Measurements from ENCODE around the gene SMC6. TPM values are rescaled to one million over a fixed set of nuclear protein-coding genes. Genes with fewer than 3 reads are reported as not detected.

The SMC6 gene
- total RNA-seq, 5 donors from 2014 or later (not counting 1 experiment from before 2014, with no cell fraction given), result 14.1 to 22.8 (median 18.1) TPM

- no peaks in the 10 kb centered on the region for H3K9me3 ChIP-seq
- ATAC-seq (replicated peaks in 1 of 4) (no peak), DNase-seq (no peak)
- H3K27ac ChIP-seq (ENCODE audit: low read length), result no peak overlapping the region
- WGBS (ENCODE audit: insufficient coverage), result 40% methylated on average over 1 of the region's 1 CpG
- CTCF ChIA-PET, result no interaction called here
- Mint-ChIP-seq H3K4me1 (no peaks in the 10 kb centered on the region), H3K27me3 (peaks cover 28 to 32% of the 10 kb centered on the region in 2 donors), H3K4me3 (no peak overlapping the region), H3K9me3 (no peaks in the 10 kb centered on the region), H3K36me3 (no peaks in the 10 kb centered on the region), H3K27ac (no peak overlapping the region)
- POLR2A ChIA-PET, result no interaction called here
- peaks cover 0 to 7% of the 10 kb centered on the region in 2 experiments for H3K27me3 ChIP-seq (replicated peaks in 1 of 2; ENCODE audit: control insufficient read depth in 2 of 2, extremely low read depth in 1 of 2, insufficient read depth in 2 of 2, low read length in 1 of 2)
- H3K36me3 ChIP-seq (ENCODE audit: control insufficient read depth in 2 of 2, extremely low read depth in 1 of 2, insufficient read depth in 1 of 2, low read length in 1 of 2), result no peaks in the 10 kb centered on the region
- H3K4me3 ChIP-seq (ENCODE audit: control insufficient read depth in 1 of 2, extremely low read depth in 1 of 2, low read length in 1 of 2), result no peak overlapping the region
- H3K4me1 ChIP-seq (ENCODE audit: control insufficient read depth in 1 of 2, extremely low read depth in 1 of 2, insufficient read depth in 2 of 2, low read length in 2 of 2), result no peaks in the 10 kb centered on the region
Observed at GRCh38 chr2:17790536-17790935, 36.9 kb upstream of the SMC6 start.

DNA sequence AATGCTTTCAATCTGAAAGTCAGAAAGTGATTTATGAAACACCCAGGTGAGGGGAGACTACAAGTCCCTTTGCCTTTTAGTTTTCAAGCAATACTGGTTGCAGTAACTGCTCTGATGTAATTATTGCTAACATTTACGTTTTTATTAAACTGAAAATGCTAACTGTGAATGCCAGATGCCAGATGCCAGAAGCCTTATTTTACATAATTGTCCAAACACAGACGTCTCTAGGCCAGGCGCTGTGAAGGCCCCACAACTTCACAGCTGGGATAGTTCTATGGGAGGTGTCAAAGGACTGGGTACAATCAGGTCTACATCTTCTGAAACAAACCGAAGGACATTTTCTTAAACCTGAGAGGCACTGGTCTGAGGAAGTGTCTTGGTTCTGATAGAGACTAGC lies 35.2 kb upstream of the SMC6 start:
- Mint-ChIP-seq H3K36me3 (no peaks in the 10 kb centered on the region), H3K27me3 (peaks cover 22 to 28% of the 10 kb centered on the region in 2 donors), H3K4me3 (no peak overlapping the region), H3K27ac (no peak overlapping the region), H3K4me1 (no peaks in the 10 kb centered on the region), H3K9me3 (no peaks in the 10 kb centered on the region)
- Histone ChIP-seq H3K9me3 (no peaks in the 10 kb centered on the region), H3K4me3 (ENCODE audit: control insufficient read depth in 1 of 2, extremely low read depth in 1 of 2, low read length in 1 of 2) (no peak overlapping the region), H3K36me3 (ENCODE audit: control insufficient read depth in 2 of 2, extremely low read depth in 1 of 2, insufficient read depth in 1 of 2, low read length in 1 of 2) (no peaks in the 10 kb centered on the region), H3K27ac (ENCODE audit: low read length) (no peak overlapping the region), H3K4me1 (ENCODE audit: control insufficient read depth in 1 of 2, extremely low read depth in 1 of 2, insufficient read depth in 2 of 2, low read length in 2 of 2) (no peaks in the 10 kb centered on the region), H3K27me3 (replicated peaks in 1 of 2; ENCODE audit: control insufficient read depth in 2 of 2, extremely low read depth in 1 of 2, insufficient read depth in 2 of 2, low read length in 1 of 2) (peaks cover 0 to 7% of the 10 kb centered on the region in 2 experiments)
- 100% methylated on average over 1 of the region's 4 CpGs for WGBS (ENCODE audit: insufficient coverage)
- DNase-seq (no peak), ATAC-seq (replicated peaks in 1 of 4) (no peak)
- ChIA-PET CTCF (no interaction called here), POLR2A (no interaction called here)

- DNase-seq, result no peak
- WGBS (ENCODE audit: insufficient coverage), result 94% methylated on average over 2 of the region's 3 CpGs
- POLR2A ChIA-PET, result no interaction called here
Observed at GRCh38 chr2:17786727-17787126, 33.1 kb upstream of the SMC6 start.

GRCh38 chr2:17781482-17781881 lies 27.9 kb upstream of the SMC6 start:
- Mint-ChIP-seq H3K36me3 (peaks cover 21% of the 10 kb centered on the region), H3K9me3 (peaks cover 0 to 3% (median 3%) of the 10 kb centered on the region in 3 donors), H3K27ac (no peak overlapping the region), H3K4me3 (no peak overlapping the region), H3K27me3 (no peaks in the 10 kb centered on the region), H3K4me1 (no peaks in the 10 kb centered on the region)
- no peak for DNase-seq
- no peak overlapping the region for H3K27ac ChIP-seq (ENCODE audit: low read length)
- H3K4me3 ChIP-seq (ENCODE audit: control insufficient read depth in 1 of 2, extremely low read depth in 1 of 2, low read length in 1 of 2), result no peak overlapping the region
- no peak for ATAC-seq (replicated peaks in 1 of 4)
- no peaks in the 10 kb centered on the region for H3K27me3 ChIP-seq (replicated peaks in 1 of 2; ENCODE audit: control insufficient read depth in 2 of 2, extremely low read depth in 1 of 2, insufficient read depth in 2 of 2, low read length in 1 of 2)
- WGBS (ENCODE audit: insufficient coverage), result no CpG with 5 or more reads among the region's 1 CpG
- POLR2A ChIA-PET, result no interaction called here
- H3K4me1 ChIP-seq (ENCODE audit: control insufficient read depth in 1 of 2, extremely low read depth in 1 of 2, insufficient read depth in 2 of 2, low read length in 2 of 2), result no peaks in the 10 kb centered on the region
- CTCF ChIA-PET, result no interaction called here
- no peaks in the 10 kb centered on the region for H3K9me3 ChIP-seq
- H3K36me3 ChIP-seq (ENCODE audit: control insufficient read depth in 2 of 2, extremely low read depth in 1 of 2, insufficient read depth in 1 of 2, low read length in 1 of 2), result peaks cover 0 to 7% of the 10 kb centered on the region in 2 donors

More at GRCh38 chr2:17786727-17787126, 33.1 kb upstream of the SMC6 start:
- Mint-ChIP-seq H3K27me3 (peaks cover 11 to 13% of the 10 kb centered on the region in 2 donors), H3K4me3 (no peak overlapping the region), H3K9me3 (peaks cover 0 to 3% (median 3%) of the 10 kb centered on the region in 3 donors), H3K4me1 (no peaks in the 10 kb centered on the region), H3K27ac (no peak overlapping the region), H3K36me3 (peaks cover 12% of the 10 kb centered on the region)
- Histone ChIP-seq H3K4me3 (ENCODE audit: control insufficient read depth in 1 of 2, extremely low read depth in 1 of 2, low read length in 1 of 2) (no peak overlapping the region), H3K27ac (ENCODE audit: low read length) (no peak overlapping the region), H3K36me3 (ENCODE audit: control insufficient read depth in 2 of 2, extremely low read depth in 1 of 2, insufficient read depth in 1 of 2, low read length in 1 of 2) (no peaks in the 10 kb centered on the region), H3K9me3 (no peaks in the 10 kb centered on the region), H3K4me1 (ENCODE audit: control insufficient read depth in 1 of 2, extremely low read depth in 1 of 2, insufficient read depth in 2 of 2, low read length in 2 of 2) (no peaks in the 10 kb centered on the region), H3K27me3 (replicated peaks in 1 of 2; ENCODE audit: control insufficient read depth in 2 of 2, extremely low read depth in 1 of 2, insufficient read depth in 2 of 2, low read length in 1 of 2) (peaks cover 0 to 3% of the 10 kb centered on the region in 2 experiments)
- CTCF ChIA-PET, result no interaction called here
- ATAC-seq (replicated peaks in 1 of 4), result no peak

DNA sequence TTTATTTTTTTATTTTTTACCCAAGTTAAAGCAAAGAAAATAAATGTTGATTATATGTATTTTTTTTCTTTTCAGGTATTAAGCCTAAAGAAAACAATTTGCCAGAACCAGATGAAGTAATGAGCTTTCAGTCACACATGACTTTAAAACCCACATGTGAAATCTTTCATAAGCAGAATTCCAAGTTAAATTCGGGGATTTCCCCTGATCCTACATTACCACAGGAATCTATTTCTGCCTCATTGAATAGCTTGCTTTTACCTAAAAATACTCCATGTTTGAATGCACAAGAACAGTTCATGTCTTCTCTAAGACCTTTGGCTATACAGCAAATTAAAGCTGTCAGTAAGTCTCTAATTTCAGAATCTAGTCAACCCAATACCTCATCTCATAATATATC lies 26.9 kb upstream of the SMC6 start:
- 100% methylated on average over 1 of the region's 1 CpG for WGBS (ENCODE audit: insufficient coverage)
- DNase-seq, result no peak
- H3K27me3 Mint-ChIP-seq, result no peaks in the 10 kb centered on the region
- ATAC-seq (replicated peaks in 1 of 4), result no peak
- H3K9me3 ChIP-seq, result no peaks in the 10 kb centered on the region
- no peaks in the 10 kb centered on the region for H3K4me1 Mint-ChIP-seq
- H3K9me3 Mint-ChIP-seq, result peaks cover 0 to 3% (median 3%) of the 10 kb centered on the region in 3 donors
- no peak overlapping the region for H3K4me3 Mint-ChIP-seq
- peaks cover 21% of the 10 kb centered on the region for H3K36me3 Mint-ChIP-seq
- H3K27ac Mint-ChIP-seq, result no peak overlapping the region
- H3K4me1 ChIP-seq (ENCODE audit: control insufficient read depth in 1 of 2, extremely low read depth in 1 of 2, insufficient read depth in 2 of 2, low read length in 2 of 2), result no peaks in the 10 kb centered on the region
- ChIA-PET CTCF (interaction anchor here in 1 of 2 donors (0.8 kb wide), 1 partner anchor 14 kb away, joined by 4 read pairs; no protein-coding TSS in a partner anchor), POLR2A (no interaction called here)
- H3K36me3 ChIP-seq (ENCODE audit: control insufficient read depth in 2 of 2, extremely low read depth in 1 of 2, insufficient read depth in 1 of 2, low read length in 1 of 2), result peaks cover 0 to 7% of the 10 kb centered on the region in 2 donors
- no peaks in the 10 kb centered on the region for H3K27me3 ChIP-seq (replicated peaks in 1 of 2; ENCODE audit: control insufficient read depth in 2 of 2, extremely low read depth in 1 of 2, insufficient read depth in 2 of 2, low read length in 1 of 2)
- H3K27ac ChIP-seq (ENCODE audit: low read length), result no peak overlapping the region
- no peak overlapping the region for H3K4me3 ChIP-seq (ENCODE audit: control insufficient read depth in 1 of 2, extremely low read depth in 1 of 2, low read length in 1 of 2)

- H3K36me3 ChIP-seq (ENCODE audit: control insufficient read depth in 2 of 2, extremely low read depth in 1 of 2, insufficient read depth in 1 of 2, low read length in 1 of 2), result no peaks in the 10 kb centered on the region
- no peaks in the 10 kb centered on the region for H3K27me3 ChIP-seq (replicated peaks in 1 of 2; ENCODE audit: control insufficient read depth in 2 of 2, extremely low read depth in 1 of 2, insufficient read depth in 2 of 2, low read length in 1 of 2)
- no peaks in the 10 kb centered on the region for H3K9me3 ChIP-seq
- Mint-ChIP-seq H3K36me3 (peaks cover 12% of the 10 kb centered on the region), H3K27ac (no peak overlapping the region), H3K4me3 (no peak overlapping the region), H3K4me1 (no peaks in the 10 kb centered on the region), H3K27me3 (no peaks in the 10 kb centered on the region), H3K9me3 (no peaks in the 10 kb centered on the region)
- no peak overlapping the region for H3K27ac ChIP-seq (ENCODE audit: low read length)
- H3K4me1 ChIP-seq (ENCODE audit: control insufficient read depth in 1 of 2, extremely low read depth in 1 of 2, insufficient read depth in 2 of 2, low read length in 2 of 2), result no peaks in the 10 kb centered on the region
- POLR2A ChIA-PET, result no interaction called here
- ATAC-seq (replicated peaks in 1 of 4) (no peak), DNase-seq (no peak)
- H3K4me3 ChIP-seq (ENCODE audit: control insufficient read depth in 1 of 2, extremely low read depth in 1 of 2, low read length in 1 of 2), result no peak overlapping the region
- CTCF ChIA-PET, result no interaction called here
- no CpG with 5 or more reads among the region's 2 CpGs for WGBS (ENCODE audit: insufficient coverage)
Observed at GRCh38 chr2:17772532-17772931, 18.9 kb upstream of the SMC6 start.

DNA sequence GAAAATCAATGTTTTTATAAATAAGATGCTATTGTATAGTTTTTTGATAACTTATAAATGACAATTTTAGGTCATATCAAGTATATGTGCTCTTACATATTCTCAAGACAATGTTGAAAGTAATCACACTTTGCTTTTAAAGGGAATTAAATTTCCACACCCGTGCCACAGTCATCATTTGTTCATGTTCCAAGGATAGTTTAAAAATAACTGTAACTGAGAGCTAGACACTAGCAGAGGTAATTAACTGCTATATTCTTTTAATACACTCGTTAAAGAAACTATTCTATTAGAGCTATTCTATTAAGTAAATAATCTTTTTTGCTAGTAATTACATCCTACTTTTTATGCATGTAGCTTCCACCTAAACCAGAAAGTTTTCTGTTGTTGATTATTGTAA lies 18.3 kb upstream of the SMC6 start:
- CTCF ChIA-PET, result no interaction called here

More for the DNA sequence above, 18.3 kb upstream of the SMC6 start:
- H3K4me3 ChIP-seq (ENCODE audit: control insufficient read depth in 1 of 2, extremely low read depth in 1 of 2, low read length in 1 of 2), result no peak overlapping the region
- no peak overlapping the region for H3K27ac Mint-ChIP-seq
- WGBS (ENCODE audit: insufficient coverage), result no CpG with 5 or more reads among the region's 2 CpGs
- H3K27me3 Mint-ChIP-seq, result no peaks in the 10 kb centered on the region
- no peak for DNase-seq
- no peaks in the 10 kb centered on the region for H3K27me3 ChIP-seq (replicated peaks in 1 of 2; ENCODE audit: control insufficient read depth in 2 of 2, extremely low read depth in 1 of 2, insufficient read depth in 2 of 2, low read length in 1 of 2)
- no peaks in the 10 kb centered on the region for H3K4me1 Mint-ChIP-seq
- no peaks in the 10 kb centered on the region for H3K9me3 ChIP-seq
- POLR2A ChIA-PET, result no interaction called here
- no peak overlapping the region for H3K27ac ChIP-seq (ENCODE audit: low read length)
- H3K4me3 Mint-ChIP-seq, result no peak overlapping the region
- no peak for ATAC-seq (replicated peaks in 1 of 4)
- H3K36me3 ChIP-seq (ENCODE audit: control insufficient read depth in 2 of 2, extremely low read depth in 1 of 2, insufficient read depth in 1 of 2, low read length in 1 of 2), result no peaks in the 10 kb centered on the region
- H3K4me1 ChIP-seq (ENCODE audit: control insufficient read depth in 1 of 2, extremely low read depth in 1 of 2, insufficient read depth in 2 of 2, low read length in 2 of 2), result no peaks in the 10 kb centered on the region
- H3K36me3 Mint-ChIP-seq, result peaks cover 15% of the 10 kb centered on the region
- no peaks in the 10 kb centered on the region for H3K9me3 Mint-ChIP-seq
